OCI-LY3 (cell line): ENCODE results near the gene SPINDOC.

Source experiments
- H2AFZ ChIP-seq: fragments of 200-600, 300-600 bp; shearing (Covaris generic); 2 replicates; pipeline ENCODE4 v1.6.0; 2014; ENCODE audit warnings: antibody characterized with exemption, low read depth, low read length
- H3K27ac ChIP-seq: fragments of 200-600, 300-600 bp; sonication (generic); 2 replicates; pipeline ENCODE4 v1.5.1; 2014; ENCODE audit warnings: mild to moderate bottlenecking, low read length, moderate library complexity, mixed read lengths
- H3K27me3 ChIP-seq: fragments of 200-600, 300-600 bp; sonication (generic); 2 replicates; pipeline ENCODE4 v1.6.1; 2014; ENCODE audit warnings: low read depth, low read length, mixed read lengths
- H3K36me3 ChIP-seq: fragments of 200-600, 300-600 bp; sonication (generic); replicated peaks from 2 replicates; pipeline ENCODE3; 2014; ENCODE audit warnings: low read depth, low read length, mixed read lengths
- H3K4me1 ChIP-seq: fragments of 300-600, 200-600 bp; sonication (generic); 2 replicates; pipeline ENCODE4 v1.6.1; 2014; ENCODE audit warnings: low read length, mixed read lengths
- H3K4me2 ChIP-seq: fragments of 200-600, 300-600 bp; sonication (generic); 2 replicates; pipeline ENCODE4 v1.6.1; 2014; ENCODE audit warnings: low read length, mixed read lengths
- H3K4me3 ChIP-seq: fragments of 300-600, 200-600 bp; sonication (generic); 2 replicates; pipeline ENCODE4 v1.5.1; 2014; ENCODE audit warnings: antibody characterized with exemption, mild to moderate bottlenecking, low read length, moderate library complexity
- H3K79me2 ChIP-seq: fragments of 300-600, 200-600 bp; shearing (Covaris generic); 2 replicates; pipeline ENCODE4 v1.6.1; 2014; ENCODE audit warnings: mild to moderate bottlenecking, low read length, mixed read lengths
- H3K9ac ChIP-seq: fragments of 300-600, 200-600 bp; shearing (Covaris generic); 2 replicates; pipeline ENCODE4 v1.6.0; 2014; ENCODE audit warnings: mild to moderate bottlenecking, low read length, moderate library complexity
- H3K9me3 ChIP-seq: fragments of 200-600, 300-600 bp; shearing (Covaris generic); 2 replicates; pipeline ENCODE4 v1.6.1; 2014; ENCODE audit warnings: low read length, mixed read lengths; ENCODE audit not compliant: insufficient read depth
- H4K20me1 ChIP-seq: fragments of 200-600, 300-600 bp; sonication (generic); 2 replicates; pipeline ENCODE4 v1.6.1; 2016; ENCODE audit warnings: low read length, mixed read lengths; ENCODE audit not compliant: insufficient read depth
- CTCF ChIP-seq: fragments of 200-600, 300-600 bp; sonication (generic); IDR thresholded peaks from 2 replicates; pipeline ENCODE4 v1.5.1; 2014; ENCODE audit warnings: antibody characterized with exemption, low read length, low read depth
- EZH2phosphoT487 ChIP-seq: fragments of 200-600 bp; shearing (Covaris generic); IDR thresholded peaks from 2 replicates; pipeline ENCODE4 v1.6.1; 2018; ENCODE audit warnings: antibody characterized with exemption, mixed run types, low read depth

The SPINDOC gene

GRCh38 chr11:63839508-63840355 lies 26.5 kb downstream of the SPINDOC start:
- Histone ChIP-seq H3K4me3 (peak overlapping the region; percentile 99), H2AFZ (no peak overlapping the region; the same call in 1 of the 2 replicates), H3K4me1 (peaks cover 25% of the 10 kb centered on the region), H4K20me1 (peaks cover 48% of the 10 kb centered on the region), H3K27me3 (no peaks in the 10 kb centered on the region), H3K9me3 (no peaks in the 10 kb centered on the region), H3K4me2 (peak overlapping the region; percentile 99), H3K79me2 (peaks cover 58% of the 10 kb centered on the region), H3K27ac (peak overlapping the region; percentile 75), H3K9ac (peak overlapping the region; percentile 100), H3K36me3 (peaks cover 31% of the 10 kb centered on the region)
- TF ChIP-seq EZH2phosphoT487 (no peak), CTCF (no peak)

DNA sequence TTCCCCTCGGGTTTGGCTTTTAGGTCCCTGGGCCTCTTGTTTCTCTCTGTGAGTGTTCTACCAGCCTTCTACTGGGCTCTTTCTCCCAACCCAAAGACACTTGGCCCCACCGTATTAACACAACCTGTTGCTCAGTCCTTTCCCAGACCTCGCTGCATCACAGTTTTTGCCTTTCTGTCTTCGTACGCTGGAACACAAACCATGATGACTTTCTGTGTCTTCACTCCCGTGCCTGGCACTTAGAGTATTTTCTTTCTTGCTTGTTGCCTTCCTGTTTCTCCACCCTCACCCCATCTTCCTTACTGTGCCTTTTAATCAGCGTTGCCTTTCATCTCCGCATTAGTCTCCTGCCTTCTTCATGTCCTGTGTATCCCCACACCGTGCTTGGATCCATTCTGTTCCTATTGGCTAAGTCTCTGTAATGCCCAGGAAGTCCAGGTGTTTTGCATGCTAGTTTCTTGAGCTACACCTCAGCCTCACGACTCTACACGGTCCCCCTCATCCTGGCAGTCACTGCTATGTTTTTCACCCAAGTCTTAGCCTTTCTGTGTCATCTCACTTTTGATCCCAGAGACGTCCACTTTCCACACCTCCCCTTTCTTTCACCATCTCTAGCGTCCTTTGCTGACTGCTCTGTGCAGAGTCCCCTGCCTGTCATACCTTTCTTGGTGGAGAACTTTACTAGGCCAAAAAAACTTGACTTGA lies 27.3 kb downstream of the SPINDOC start:
- Histone ChIP-seq H3K9me3 (no peaks in the 10 kb centered on the region), H2AFZ (no peak overlapping the region), H4K20me1 (peaks cover 55% of the 10 kb centered on the region), H3K4me2 (peak overlapping the region; percentile 99), H3K9ac (peak overlapping the region; percentile 100), H3K36me3 (peaks cover 37% of the 10 kb centered on the region), H3K4me1 (peaks cover 25% of the 10 kb centered on the region), H3K27me3 (no peaks in the 10 kb centered on the region), H3K4me3 (peak overlapping the region; percentile 99), H3K79me2 (peaks cover 66% of the 10 kb centered on the region), H3K27ac (0 out of 2 replicates have a peak overlapping the region, but pooled peaks have one; percentile 75)
- TF ChIP-seq EZH2phosphoT487 (no peak), CTCF (no peak)

DNA sequence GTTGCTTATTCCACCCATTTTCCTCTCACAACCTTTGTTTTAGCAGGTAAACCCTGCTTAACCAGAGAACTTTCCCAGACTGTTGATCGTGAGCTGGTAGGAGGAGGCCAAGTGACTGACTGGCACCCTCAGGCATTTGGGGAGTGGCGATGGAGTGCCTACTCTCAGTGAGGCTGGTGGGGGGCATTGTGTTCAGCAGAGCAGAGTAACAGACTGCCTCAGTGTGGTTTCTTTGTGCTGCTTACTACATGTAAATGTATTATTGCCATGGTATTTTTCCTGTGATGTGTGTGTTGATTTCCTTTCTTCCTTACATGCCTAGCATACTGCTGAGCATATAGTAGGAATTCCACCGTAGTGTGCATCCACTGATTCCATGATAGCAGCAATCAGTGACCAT lies 28.3 kb downstream of the SPINDOC start:
- no peak overlapping the region for H2AFZ ChIP-seq
- no peak overlapping the region for H3K27ac ChIP-seq
- no peaks in the 10 kb centered on the region for H3K9me3 ChIP-seq
- H3K4me1 ChIP-seq: peaks cover 25% of the 10 kb centered on the region
- H3K9ac ChIP-seq: no peak overlapping the region
- no peak for TF ChIP-seq CTCF
- no peak for TF ChIP-seq EZH2phosphoT487
- peak overlapping the region; percentile 99 for H3K4me2 ChIP-seq
- H3K36me3 ChIP-seq: peaks cover 37% of the 10 kb centered on the region
- peaks cover 62% of the 10 kb centered on the region for H4K20me1 ChIP-seq
- no peak overlapping the region for H3K4me3 ChIP-seq
- peaks cover 76% of the 10 kb centered on the region for H3K79me2 ChIP-seq
- no peaks in the 10 kb centered on the region for H3K27me3 ChIP-seq

DNA sequence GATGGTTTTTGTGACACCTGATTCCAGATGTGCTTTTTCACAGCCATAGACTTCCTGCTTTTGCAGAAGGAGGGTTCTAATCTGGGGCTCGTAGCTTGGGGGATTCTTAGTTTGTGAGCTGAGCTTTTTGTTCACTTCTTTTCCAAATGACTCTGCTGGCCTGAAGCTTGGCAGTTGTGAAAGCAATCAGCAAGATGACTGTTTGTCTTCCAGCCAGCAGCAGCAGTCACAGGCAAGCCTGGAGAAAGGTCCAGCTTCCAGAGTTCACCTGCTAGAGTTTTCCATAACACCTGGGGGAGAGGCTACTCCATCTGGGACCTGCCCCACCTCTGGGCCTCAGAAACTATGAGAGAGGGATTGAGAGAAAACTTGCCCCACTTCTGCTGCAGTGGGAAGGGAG lies 29.8 kb downstream of the SPINDOC start:
- peaks cover 17% of the 10 kb centered on the region for H3K4me1 ChIP-seq
- H3K9ac ChIP-seq: no peak overlapping the region
- H3K4me3 ChIP-seq: no peak overlapping the region
- H3K4me2 ChIP-seq: no peak overlapping the region
- TF ChIP-seq EZH2phosphoT487: no peak
- no peak for TF ChIP-seq CTCF
- no peak overlapping the region for H2AFZ ChIP-seq
- H3K27ac ChIP-seq: no peak overlapping the region
- H3K27me3 ChIP-seq: no peaks in the 10 kb centered on the region
- peaks cover 91% of the 10 kb centered on the region for H3K79me2 ChIP-seq
- H4K20me1 ChIP-seq: peaks cover 74% of the 10 kb centered on the region
- H3K9me3 ChIP-seq: no peaks in the 10 kb centered on the region
- peaks cover 37% of the 10 kb centered on the region for H3K36me3 ChIP-seq
